Activated naive CD8-positive, alpha-beta T cell (primary cell): ENCODE measurements around the gene HMGXB4.
A peak's percentile ranks its signal among the peaks of the same experiment; 100 is the strongest.
"Not testable (repeated sequence)": the region's sequence is repeated elsewhere in the genome, so short reads cannot be mapped to it uniquely, and the experiment has no call there.

Experiments
- H3K27ac Mint-ChIP-seq: one replicate; pipeline ENCODE4 v1.8.0; 2021; ENCODE audit warnings: mixed read lengths
- H3K27me3 Mint-ChIP-seq: one replicate; pipeline ENCODE4 v1.8.0; 2021; ENCODE audit warnings: mixed read lengths
- H3K36me3 Mint-ChIP-seq: one replicate; pipeline ENCODE4 v1.8.0; 2021; ENCODE audit warnings: mixed read lengths
- H3K4me1 Mint-ChIP-seq: one replicate; pipeline ENCODE4 v1.8.0; 2021; ENCODE audit warnings: low read depth, mixed read lengths
- H3K4me3 Mint-ChIP-seq: one replicate; pipeline ENCODE4 v1.8.0; 2021; ENCODE audit warnings: mild to moderate bottlenecking, mixed read lengths
- H3K9me3 Mint-ChIP-seq: one replicate; pipeline ENCODE4 v1.8.0; 2021; ENCODE audit warnings: low read depth, mixed read lengths

HMGXB4 gene

GRCh38 chr22:35230839-35231584 lies 26.3 kb upstream of the HMGXB4 start:
- Mint-ChIP-seq H3K27me3 (peaks cover 7% of the 10 kb centered on the region), H3K36me3 (no peaks in the 10 kb centered on the region), H3K27ac (no peak overlapping the region)

GRCh38 chr22:35231585-35232084 lies 25.7 kb upstream of the HMGXB4 start:
- Mint-ChIP-seq H3K9me3 (no peaks in the 10 kb centered on the region), H3K4me3 (no peak overlapping the region)

More at GRCh38 chr22:35230839-35231584, 26.3 kb upstream of the HMGXB4 start:
- Mint-ChIP-seq H3K4me3 (no peak overlapping the region), H3K9me3 (no peaks in the 10 kb centered on the region), H3K4me1 (peaks cover 2% of the 10 kb centered on the region)

GRCh38 chr22:35238749-35239148 lies 18.5 kb upstream of the HMGXB4 start:
- Mint-ChIP-seq H3K27me3 (peaks cover 22% of the 10 kb centered on the region), H3K9me3 (peaks cover 14% of the 10 kb centered on the region)
- not testable (repeated sequence) for H3K4me3 Mint-ChIP-seq, H3K36me3 Mint-ChIP-seq, H3K27ac Mint-ChIP-seq, H3K4me1 Mint-ChIP-seq

More at GRCh38 chr22:35231585-35232084, 25.7 kb upstream of the HMGXB4 start:
- H3K27me3 Mint-ChIP-seq, result peaks cover 7% of the 10 kb centered on the region
- H3K36me3 Mint-ChIP-seq, result no peaks in the 10 kb centered on the region
- no peak overlapping the region for H3K27ac Mint-ChIP-seq
- peaks cover 2% of the 10 kb centered on the region for H3K4me1 Mint-ChIP-seq

- not testable (repeated sequence) for H3K36me3 Mint-ChIP-seq, H3K4me1 Mint-ChIP-seq, H3K27ac Mint-ChIP-seq, H3K4me3 Mint-ChIP-seq, H3K9me3 Mint-ChIP-seq
- H3K27me3 Mint-ChIP-seq, result peaks cover 18% of the 10 kb centered on the region
Measured at GRCh38 chr22:35244507-35244906, 12.8 kb upstream of the HMGXB4 start.

- H3K36me3 Mint-ChIP-seq, result no peaks in the 10 kb centered on the region
- no peaks in the 10 kb centered on the region for H3K4me1 Mint-ChIP-seq
- H3K27ac Mint-ChIP-seq, result no peak overlapping the region
- no peak overlapping the region for H3K4me3 Mint-ChIP-seq
- no peaks in the 10 kb centered on the region for H3K9me3 Mint-ChIP-seq
- H3K27me3 Mint-ChIP-seq, result peaks cover 8% of the 10 kb centered on the region
Measured at GRCh38 chr22:35250156-35250555, 7.1 kb upstream of the HMGXB4 start.

- Mint-ChIP-seq H3K36me3 (no peaks in the 10 kb centered on the region), H3K4me3 (no peak overlapping the region), H3K9me3 (no peaks in the 10 kb centered on the region), H3K27me3 (no peaks in the 10 kb centered on the region), H3K27ac (no peak overlapping the region), H3K4me1 (peaks cover 16% of the 10 kb centered on the region)
Measured at GRCh38 chr22:35253946-35254345, 3.3 kb upstream of the HMGXB4 start.

DNA sequence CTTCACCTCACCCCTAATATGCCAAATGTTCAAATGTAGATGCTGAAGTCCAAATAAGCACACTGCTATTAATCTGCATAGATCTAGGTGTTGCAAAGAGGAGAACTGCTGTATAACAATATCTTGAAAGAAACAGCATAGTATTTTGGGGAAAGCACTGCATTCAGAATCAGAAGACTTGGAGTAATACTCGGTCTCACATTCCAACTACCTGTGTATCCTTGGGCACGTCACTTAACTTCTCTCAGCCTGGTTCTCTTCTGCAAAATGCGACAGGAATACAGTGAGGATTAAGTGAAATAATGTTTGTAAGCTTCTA lies 332 bp upstream of the HMGXB4 start:
- Mint-ChIP-seq H3K27me3 (no peaks in the 10 kb centered on the region), H3K9me3 (no peaks in the 10 kb centered on the region), H3K4me3 (peak overlapping the region; percentile 82), H3K36me3 (no peaks in the 10 kb centered on the region), H3K27ac (peak overlapping the region; percentile 88), H3K4me1 (peaks cover 26% of the 10 kb centered on the region)

GRCh38 chr22:35258191-35258988 lies 1.1 kb downstream of the HMGXB4 start:
- Mint-ChIP-seq H3K9me3 (no peaks in the 10 kb centered on the region), H3K4me1 (peaks cover 26% of the 10 kb centered on the region), H3K4me3 (peak overlapping the region; percentile 91)

GRCh38 chr22:35264986-35265385 lies 7.7 kb downstream of the HMGXB4 start:
- Mint-ChIP-seq H3K4me1 (peaks cover 9% of the 10 kb centered on the region), H3K9me3 (no peaks in the 10 kb centered on the region), H3K27me3 (no peaks in the 10 kb centered on the region), H3K4me3 (no peak overlapping the region), H3K27ac (no peak overlapping the region), H3K36me3 (peaks cover 29% of the 10 kb centered on the region)

More at GRCh38 chr22:35258191-35258988, 1.1 kb downstream of the HMGXB4 start:
- H3K27ac Mint-ChIP-seq, result peak overlapping the region; percentile 92
- H3K36me3 Mint-ChIP-seq, result peaks cover 2% of the 10 kb centered on the region
- H3K27me3 Mint-ChIP-seq, result no peaks in the 10 kb centered on the region

DNA sequence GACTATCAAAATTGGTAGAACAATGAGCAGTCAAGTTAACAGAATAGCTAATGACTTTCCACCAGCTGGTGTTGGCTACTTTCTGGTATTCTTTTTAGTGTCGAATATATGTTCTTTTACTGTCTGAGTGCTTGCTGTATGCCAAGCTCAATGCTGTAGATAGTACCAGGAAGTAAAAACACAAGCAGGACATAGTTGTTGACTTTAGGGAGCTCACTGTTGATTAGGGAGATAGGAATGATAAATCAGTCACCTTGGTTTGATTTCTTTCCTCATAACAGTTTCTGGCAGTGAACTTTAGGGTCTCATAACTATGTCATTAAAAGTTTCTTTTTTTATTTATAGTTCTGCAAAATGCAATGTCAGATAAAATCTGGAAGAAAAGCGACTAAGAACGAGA lies 9.0 kb downstream of the HMGXB4 start:
- Mint-ChIP-seq H3K36me3 (peaks cover 31% of the 10 kb centered on the region), H3K4me1 (peaks cover 9% of the 10 kb centered on the region), H3K27ac (no peak overlapping the region), H3K27me3 (no peaks in the 10 kb centered on the region), H3K9me3 (no peaks in the 10 kb centered on the region), H3K4me3 (no peak overlapping the region)

DNA sequence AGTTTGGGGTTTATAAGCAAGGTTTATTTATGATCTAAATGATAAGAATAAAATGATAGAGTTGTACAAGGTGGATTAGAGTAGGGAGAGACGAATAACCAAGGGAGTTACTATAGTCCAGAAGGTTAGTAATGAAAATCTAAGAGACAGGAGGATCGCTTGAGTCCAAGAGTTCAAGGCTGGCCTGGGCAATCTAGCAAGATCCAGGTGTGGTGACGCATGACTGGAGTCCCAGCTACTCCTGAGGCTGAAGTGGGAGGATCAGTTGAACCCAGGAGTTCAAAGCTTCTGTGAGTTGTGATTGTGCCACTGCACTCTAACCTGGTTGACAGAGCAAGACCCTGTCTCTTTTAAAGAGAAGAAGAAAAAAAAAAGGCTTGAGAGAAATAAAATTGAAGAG lies 12.3 kb downstream of the HMGXB4 start:
- Mint-ChIP-seq H3K36me3 (peaks cover 30% of the 10 kb centered on the region), H3K9me3 (no peaks in the 10 kb centered on the region), H3K27me3 (no peaks in the 10 kb centered on the region), H3K4me1 (peaks cover 30% of the 10 kb centered on the region), H3K27ac (no peak overlapping the region), H3K4me3 (no peak overlapping the region)

- Mint-ChIP-seq H3K4me1 (peaks cover 30% of the 10 kb centered on the region), H3K4me3 (no peak overlapping the region), H3K27me3 (no peaks in the 10 kb centered on the region), H3K36me3 (peaks cover 30% of the 10 kb centered on the region), H3K9me3 (no peaks in the 10 kb centered on the region), H3K27ac (peak overlapping the region; percentile 16)
Measured at GRCh38 chr22:35274154-35274871, 17.0 kb downstream of the HMGXB4 start.

DNA sequence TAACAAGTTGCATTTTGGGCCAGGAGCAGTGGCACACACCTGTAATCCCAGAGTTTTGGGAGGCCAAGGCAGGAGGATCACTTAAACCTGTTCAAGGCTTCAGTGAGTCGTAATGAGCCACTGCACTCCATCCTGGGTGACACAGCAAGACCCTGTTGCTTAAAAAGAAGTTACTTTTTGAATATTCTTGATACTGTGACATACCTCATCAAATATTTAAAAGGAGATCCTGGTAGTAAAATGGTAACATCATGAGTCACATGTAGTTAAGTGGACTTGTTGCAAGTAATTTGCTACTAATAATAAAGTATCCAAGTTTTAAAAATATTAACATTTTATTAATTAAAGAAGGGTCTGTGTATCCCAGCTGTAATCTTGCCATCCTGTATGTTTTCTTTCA lies 18.3 kb downstream of the HMGXB4 start:
- peaks cover 32% of the 10 kb centered on the region for H3K36me3 Mint-ChIP-seq
- no peak overlapping the region for H3K27ac Mint-ChIP-seq
- no peaks in the 10 kb centered on the region for H3K9me3 Mint-ChIP-seq
- H3K4me1 Mint-ChIP-seq, result peaks cover 36% of the 10 kb centered on the region
- H3K4me3 Mint-ChIP-seq, result no peak overlapping the region
- no peaks in the 10 kb centered on the region for H3K27me3 Mint-ChIP-seq

DNA sequence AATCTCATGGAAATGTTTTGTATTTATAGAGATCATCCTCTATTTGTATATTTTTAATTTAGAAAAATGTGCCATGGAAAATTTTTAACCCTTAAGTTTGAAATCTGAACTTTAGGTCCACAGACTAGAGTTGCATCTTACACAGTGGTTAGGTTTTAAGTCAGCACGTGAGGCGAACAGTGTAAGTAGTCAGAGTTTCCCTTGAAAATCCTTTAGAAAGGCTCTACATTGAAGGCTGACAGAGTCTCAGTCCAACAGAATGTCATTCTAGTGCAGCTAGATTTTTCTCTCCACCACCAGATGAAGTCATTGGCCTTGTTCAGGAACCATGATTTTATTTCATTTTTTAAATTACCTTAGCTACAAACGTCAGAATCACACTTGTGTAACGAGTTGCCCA lies 18.7 kb downstream of the HMGXB4 start:
- Mint-ChIP-seq H3K27ac (no peak overlapping the region), H3K4me3 (no peak overlapping the region), H3K27me3 (no peaks in the 10 kb centered on the region), H3K36me3 (peaks cover 32% of the 10 kb centered on the region), H3K9me3 (no peaks in the 10 kb centered on the region), H3K4me1 (peaks cover 36% of the 10 kb centered on the region)

DNA sequence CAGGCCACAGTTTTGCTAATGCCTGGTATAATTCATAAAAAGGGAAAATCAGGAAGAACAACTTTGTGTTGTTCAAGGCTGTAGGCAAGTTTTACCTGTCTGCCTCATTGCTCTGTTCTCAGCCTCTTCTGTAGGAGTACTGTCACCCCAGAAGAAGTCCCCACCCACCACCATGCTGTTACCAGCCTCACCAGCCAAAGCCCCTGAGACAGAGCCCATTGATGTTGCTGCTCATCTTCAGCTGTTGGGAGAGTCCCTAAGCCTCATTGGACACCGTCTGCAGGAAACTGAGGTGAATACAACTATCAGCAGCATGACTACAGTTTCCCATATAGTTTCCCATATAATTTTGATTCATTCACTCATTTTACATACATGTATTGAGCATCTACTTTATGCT lies 30.8 kb downstream of the HMGXB4 start:
- no peaks in the 10 kb centered on the region for H3K4me1 Mint-ChIP-seq
- H3K36me3 Mint-ChIP-seq, result peaks cover 17% of the 10 kb centered on the region
- H3K27ac Mint-ChIP-seq, result no peak overlapping the region
- H3K27me3 Mint-ChIP-seq, result no peaks in the 10 kb centered on the region
- H3K9me3 Mint-ChIP-seq, result no peaks in the 10 kb centered on the region
- no peak overlapping the region for H3K4me3 Mint-ChIP-seq
